Measurements from ENCODE around the gene SH3PXD2A. TPM values are rescaled to one million over a fixed set of nuclear protein-coding genes. Genes with fewer than 3 reads are reported as not detected.

Gene SH3PXD2A
- total RNA-seq, 1 experiment from 2014 or later: 4.5 TPM

- peaks cover 0 to 2% of the 10 kb centered on the region in 2 experiments; a peak in 1 of 5 replicates for H3K9me3 Mint-ChIP-seq
- no peaks in the 10 kb centered on the region for H4K20me1 ChIP-seq (ENCODE audit: control insufficient read depth, insufficient read depth, insufficient read length)
- WGBS (ENCODE audit: extremely low coverage, insufficient read length, low lambda C conversion rate): no CpG with 5 or more reads among the region's 14 CpGs
Measured at GRCh38 chr10:103747193-103747865, 108.0 kb downstream of the SH3PXD2A start.

More at GRCh38 chr10:103747193-103747865, 108.0 kb downstream of the SH3PXD2A start:
- DNase-seq: no peak
- H3K27ac ChIP-seq (ENCODE audit: insufficient read length, low read depth, low read length): no peak overlapping the region
- no peak overlapping the region for H2BK12ac ChIP-seq (ENCODE audit: insufficient read length, low read depth, low read length)
- H3K23me2 ChIP-seq (ENCODE audit: insufficient read length, low read depth, low read length, poor library complexity, severe bottlenecking): no peaks in the 10 kb centered on the region
- no peak overlapping the region for H2AK5ac ChIP-seq (ENCODE audit: insufficient read length, low read length)
- no peak overlapping the region for H3K4ac ChIP-seq (ENCODE audit: low read depth, low read length)
- no peaks in the 10 kb centered on the region for H3K79me1 ChIP-seq (ENCODE audit: insufficient read depth, low read depth, low read length, poor library complexity, severe bottlenecking)
- H3K4me1 ChIP-seq (ENCODE audit: insufficient read depth, low read length): no peaks in the 10 kb centered on the region
- no peak overlapping the region for H2AFZ ChIP-seq (ENCODE audit: low read length)
- H3K4me2 ChIP-seq (ENCODE audit: insufficient read depth, insufficient read length, low read length): no peak overlapping the region
- H3K23ac ChIP-seq (ENCODE audit: insufficient read length, low read depth, low read length): no peak overlapping the region
- no peak overlapping the region for H4K8ac ChIP-seq (replicated peaks; ENCODE audit: insufficient read length, low read depth, low read length)
- H3K4me3 Mint-ChIP-seq: no peak overlapping the region
- no peaks in the 10 kb centered on the region for H3K9me3 ChIP-seq (ENCODE audit: control insufficient read depth, low read depth, low read length)
- H3K79me2 ChIP-seq (ENCODE audit: insufficient read depth, low read length): no peaks in the 10 kb centered on the region
- no peak overlapping the region for H2BK20ac ChIP-seq (ENCODE audit: low read depth, low read length, poor library complexity, severe bottlenecking)
- H3K14ac ChIP-seq (ENCODE audit: insufficient read depth, low read length): peak overlapping the region; percentile 6
- H2BK5ac ChIP-seq (ENCODE audit: insufficient read length, low read length): no peak overlapping the region
- H3T11ph ChIP-seq (ENCODE audit: low read length): no peak overlapping the region
- TF ChIP-seq CTCF (conservative IDR thresholded peaks at IDR 0.05): no peak
- H2BK120ac ChIP-seq (ENCODE audit: low read depth, low read length, poor library complexity, severe bottlenecking): no peak overlapping the region
- H3K36me3 Mint-ChIP-seq (ENCODE audit: insufficient read depth in 1 of 3, low read depth in 3 of 3): no peaks in the 10 kb centered on the region; a peak in 1 of 7 replicates
- H3K4me1 Mint-ChIP-seq: peaks cover 0 to 8% of the 10 kb centered on the region in 2 experiments; a peak in 3 of 4 replicates
- no peak overlapping the region; a peak in 1 of 7 replicates for H3K27ac Mint-ChIP-seq
- H3K9ac ChIP-seq (ENCODE audit: extremely low read depth, insufficient read length, low read length): no peak overlapping the region
- no peaks in the 10 kb centered on the region for H3K27me3 ChIP-seq (ENCODE audit: insufficient read depth, low read length)
- H3K56ac ChIP-seq (ENCODE audit: insufficient read length, low read depth, low read length): no peak overlapping the region
- no peak overlapping the region for H3K18ac ChIP-seq (ENCODE audit: insufficient read length, low read depth, low read length)
- H4K5ac ChIP-seq (ENCODE audit: insufficient read length, low read depth, low read length): no peak overlapping the region
- no peaks in the 10 kb centered on the region for H3K27me3 Mint-ChIP-seq (ENCODE audit: low read depth)
- H2BK15ac ChIP-seq (ENCODE audit: low read depth, low read length): no peak overlapping the region
- no peak overlapping the region for H4K91ac ChIP-seq (ENCODE audit: insufficient read length, low read depth, low read length)

Data from H9 (cell line).